Globus pallidus (tissue), 1 donor: ENCODE measurements around the gene TRIM33.

Source experiments
- DNase-seq: peaks from one replicate; pipeline ENCODE4 v3.0.0-alpha.2; 2015; ENCODE audit warnings: low spot score

The TRIM33 gene

GRCh38 chr1:114511032-114511785 is at the start of gene TRIM33:
Gene TRIM33 (minus strand): TSS chr1:114511203. CDS start chr1:114511076, 127 bp downstream.
- peak; percentile 90 for DNase-seq

- no peak for DNase-seq
Observed at GRCh38 chr1:114559356-114559755, 48.4 kb upstream of the TRIM33 start.

GRCh38 chr1:114558544-114558943 is 47.5 kb upstream of the TRIM33 start:
- DNase-seq, result no peak

- DNase-seq, result no peak
Observed at GRCh38 chr1:114554577-114554976, 43.6 kb upstream of the TRIM33 start.

- DNase-seq, result no peak
Observed at GRCh38 chr1:114552106-114552639, 41.2 kb upstream of the TRIM33 start.

GRCh38 chr1:114551400-114551799 is 40.4 kb upstream of the TRIM33 start:
- DNase-seq, result no peak

GRCh38 chr1:114550336-114550735 is 39.3 kb upstream of the TRIM33 start:
- DNase-seq, result no peak

- DNase-seq, result no peak
Observed at GRCh38 chr1:114549137-114549536, 38.1 kb upstream of the TRIM33 start.

- DNase-seq, result no peak
Observed at GRCh38 chr1:114547076-114547475, 36.1 kb upstream of the TRIM33 start.

- DNase-seq, result no peak
Observed at GRCh38 chr1:114545796-114546195, 34.8 kb upstream of the TRIM33 start.

- DNase-seq, result no peak
Observed at GRCh38 chr1:114545315-114545714, 34.3 kb upstream of the TRIM33 start.

- no peak for DNase-seq
Observed at GRCh38 chr1:114540821-114541220, 29.8 kb upstream of the TRIM33 start.

- no peak for DNase-seq
Observed at GRCh38 chr1:114540272-114540671, 29.3 kb upstream of the TRIM33 start.

GRCh38 chr1:114536043-114536442 is 25.0 kb upstream of the TRIM33 start:
- no peak for DNase-seq

- DNase-seq, result no peak
Observed at GRCh38 chr1:114535401-114535800, 24.4 kb upstream of the TRIM33 start.

GRCh38 chr1:114531094-114531493 is 20.1 kb upstream of the TRIM33 start:
- DNase-seq, result no peak

GRCh38 chr1:114530224-114530623 is 19.2 kb upstream of the TRIM33 start:
- DNase-seq, result no peak

- no peak for DNase-seq
Observed at GRCh38 chr1:114524944-114525343, 13.9 kb upstream of the TRIM33 start.

GRCh38 chr1:114522264-114522575 is 11.2 kb upstream of the TRIM33 start:
- no peak for DNase-seq

- no peak for DNase-seq
Observed at GRCh38 chr1:114521396-114522263, 10.6 kb upstream of the TRIM33 start.

- DNase-seq, result no peak
Observed at GRCh38 chr1:114517348-114517747, 6.3 kb upstream of the TRIM33 start.

GRCh38 chr1:114512595-114513280 is 1.7 kb upstream of the TRIM33 start:
- no peak for DNase-seq
